SH-SY5Y (cell line): ENCODE results near the gene IGSF23.

ENCODE experiments used
- GATA2 ChIP-seq: IDR thresholded peaks from 2 replicates; pipeline ENCODE4 v1.6.1; 2011; ENCODE audit warnings: mild to moderate bottlenecking, low read depth, low read length
- GATA3 ChIP-seq: IDR thresholded peaks from 2 replicates; pipeline ENCODE4 v1.6.1; 2011; ENCODE audit warnings: low read depth, mild to moderate bottlenecking, low read length, moderate library complexity

DNA sequence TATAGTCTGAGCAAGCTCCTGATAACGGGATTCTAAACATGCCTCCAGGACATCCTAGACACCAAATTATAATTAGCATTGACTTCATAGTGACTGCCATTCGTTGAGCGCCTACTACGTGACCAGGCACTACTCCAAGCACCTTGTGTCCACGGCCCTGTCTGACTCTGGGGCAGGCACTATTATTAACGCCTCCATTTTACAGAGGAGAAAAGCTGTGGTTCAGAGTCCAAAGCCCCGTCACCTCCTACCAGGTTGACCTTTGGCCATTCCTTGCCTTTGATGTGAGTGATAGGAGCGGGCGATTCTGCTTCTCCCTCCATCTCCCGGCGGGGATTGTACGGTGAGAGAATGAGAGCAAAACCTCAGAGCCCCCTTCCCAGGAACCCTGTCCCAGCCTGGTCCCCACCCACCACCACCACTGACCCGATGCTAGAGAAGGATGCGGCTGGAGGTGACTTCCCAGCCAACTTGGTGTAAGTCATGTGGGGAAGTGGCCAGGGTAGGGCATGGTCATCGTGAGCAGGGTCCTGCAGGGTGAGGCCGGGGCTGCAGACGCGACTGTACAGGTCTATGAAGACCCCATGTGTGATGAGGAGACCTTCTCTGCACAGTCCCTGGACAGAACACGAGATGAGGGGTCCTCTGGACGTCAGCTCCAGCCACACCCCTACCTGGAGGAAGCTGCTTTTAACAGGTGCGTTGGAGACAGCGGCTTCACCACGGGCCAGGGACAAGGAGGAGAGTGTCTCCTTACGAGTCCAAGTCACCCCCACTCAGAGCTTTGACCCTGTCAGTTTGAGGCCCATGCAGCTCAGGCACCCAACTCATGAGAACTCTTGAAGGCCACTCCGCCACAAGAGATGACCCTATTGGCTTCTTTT, at the start of gene IGSF23:
- no peak for TF ChIP-seq GATA3
- TF ChIP-seq GATA2: no peak
